RKO (cell line): ENCODE measurements around the gene ANKRD36B.
A peak's percentile ranks its signal among the peaks of the same experiment; 100 is the strongest.
"Not testable (repeated sequence)": the region's sequence is repeated elsewhere in the genome, so short reads cannot be mapped to it uniquely, and the experiment has no call there.

Experiments used
- DNase-seq: peaks from one replicate; pipeline ENCODE4 v3.0.0-alpha.2; 2016; ENCODE audit warnings: low spot score

ANKRD36B gene

DNA sequence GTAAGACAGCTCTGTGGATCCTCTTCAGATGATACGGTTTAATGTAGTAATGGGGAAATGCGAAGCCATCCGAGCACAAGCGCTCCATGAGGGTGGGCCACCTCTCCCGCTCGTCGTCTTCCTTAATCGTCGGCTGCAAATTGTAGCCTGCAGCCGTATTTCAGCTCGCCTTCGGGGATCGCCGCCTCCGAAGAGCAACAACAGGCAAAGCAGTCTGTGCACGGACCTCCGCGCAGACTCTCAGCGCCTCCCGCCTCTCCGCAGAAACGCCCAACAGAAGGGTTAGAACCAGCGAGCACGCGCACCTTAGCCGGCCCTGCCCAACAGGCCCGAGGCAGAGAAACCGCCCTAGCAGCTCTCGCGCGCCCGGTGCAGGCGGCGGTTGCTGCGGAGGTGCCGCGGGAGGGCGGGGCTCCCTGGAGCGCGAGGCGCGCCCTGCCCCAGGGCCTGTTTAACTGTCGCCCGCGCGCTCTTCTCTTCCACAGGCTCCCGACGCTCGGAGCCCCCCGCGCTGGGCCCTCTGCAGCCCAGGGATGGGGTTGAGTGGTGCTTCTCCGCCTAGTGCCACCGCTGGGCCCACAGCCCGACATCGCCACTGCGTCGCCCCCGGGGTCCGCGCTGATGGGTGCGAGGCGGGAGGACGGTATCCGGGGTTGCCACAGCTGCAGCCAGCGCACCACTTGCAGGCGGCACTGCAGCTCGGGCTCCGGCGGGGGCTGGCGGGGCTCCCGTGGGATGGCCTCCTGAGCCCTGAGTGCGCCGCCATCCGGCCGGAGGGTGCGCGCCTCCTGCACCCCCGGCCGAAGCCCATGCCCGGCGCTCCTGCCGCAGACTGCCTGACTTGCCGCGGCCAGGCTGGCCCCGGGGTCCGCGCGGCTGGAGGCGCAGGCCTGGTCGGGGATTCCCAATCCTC is at the start of gene ANKRD36B:
Gene ANKRD36B (minus strand): TSS at position 280 of the 913 bp plus-strand sequence. CDS start 192 bp downstream, at position 88.
- DNase-seq: peak; percentile 83

DNA sequence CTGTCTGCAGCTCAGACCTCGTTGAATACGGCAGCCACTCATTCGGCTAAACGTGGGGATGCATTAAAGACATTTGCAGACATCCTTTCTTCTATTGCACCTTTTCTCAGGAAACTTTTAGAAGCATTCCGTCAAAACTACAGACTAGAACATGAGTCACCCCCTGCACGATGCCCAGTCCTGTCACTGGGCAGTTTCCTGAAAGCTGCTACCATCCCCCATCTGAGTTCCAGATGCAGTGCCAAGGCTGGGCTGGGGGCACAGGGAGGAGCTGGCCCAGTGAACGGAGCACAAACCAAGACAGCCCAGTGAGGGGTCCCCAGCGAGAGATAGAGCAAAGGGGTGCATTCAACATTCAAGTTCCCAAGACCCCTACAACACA is 36.4 kb upstream of the ANKRD36B start:
- DNase-seq: not testable (repeated sequence)

DNA sequence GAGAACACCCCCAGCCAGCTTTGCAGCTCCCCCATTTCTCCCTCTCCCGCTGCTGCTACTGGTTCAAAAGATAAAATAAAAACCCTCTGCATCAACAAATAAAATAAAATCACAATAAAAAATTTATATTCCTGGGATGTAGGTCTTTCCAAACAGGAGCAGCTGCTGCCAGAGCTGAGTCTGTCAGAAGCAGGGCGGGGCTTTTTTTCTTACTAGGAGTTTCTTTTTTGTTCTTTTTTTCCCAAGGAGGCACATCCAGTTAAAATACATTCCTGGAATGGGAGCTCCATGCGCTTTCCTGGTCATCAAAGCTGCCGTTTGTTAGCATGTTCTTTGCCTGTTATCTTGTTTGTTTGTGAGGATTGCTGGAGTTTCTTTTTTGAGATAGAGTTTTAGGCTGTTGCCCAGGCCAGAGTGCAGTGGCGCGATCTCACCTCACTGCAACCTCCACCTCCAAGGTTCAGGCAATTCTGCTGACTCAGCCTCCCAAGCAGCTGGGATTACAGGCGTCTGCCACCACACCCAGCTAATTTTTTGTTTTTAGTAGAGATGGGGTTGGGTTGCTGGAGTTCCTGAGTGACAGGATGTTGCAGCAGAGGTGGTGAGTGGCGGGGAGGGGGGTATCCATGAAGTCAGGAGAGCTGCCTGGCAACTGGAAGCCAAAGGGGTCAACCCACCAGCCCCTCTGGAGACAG is 35.8 kb upstream of the ANKRD36B start:
- not testable (repeated sequence) for DNase-seq

DNA sequence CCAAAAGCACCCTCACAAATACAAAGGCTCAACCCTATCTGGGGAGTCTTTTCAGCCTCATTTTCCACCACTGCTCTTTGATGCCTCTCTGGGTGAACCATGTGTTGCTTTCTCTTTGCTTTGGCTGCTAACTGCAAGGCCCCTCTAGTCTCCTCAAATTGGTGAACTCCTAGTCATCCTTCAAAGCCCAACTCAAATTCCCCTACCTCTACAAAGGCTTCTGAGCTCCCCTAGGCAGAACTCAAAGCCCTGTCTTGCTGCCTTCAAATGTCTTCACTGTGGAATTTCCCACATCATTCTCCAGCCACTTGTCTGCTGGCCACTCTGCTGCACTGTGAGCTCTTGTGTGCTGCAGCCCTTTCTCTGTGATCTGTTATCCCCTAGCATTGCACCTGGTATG is 33.3 kb upstream of the ANKRD36B start:
- not testable (repeated sequence) for DNase-seq

DNA sequence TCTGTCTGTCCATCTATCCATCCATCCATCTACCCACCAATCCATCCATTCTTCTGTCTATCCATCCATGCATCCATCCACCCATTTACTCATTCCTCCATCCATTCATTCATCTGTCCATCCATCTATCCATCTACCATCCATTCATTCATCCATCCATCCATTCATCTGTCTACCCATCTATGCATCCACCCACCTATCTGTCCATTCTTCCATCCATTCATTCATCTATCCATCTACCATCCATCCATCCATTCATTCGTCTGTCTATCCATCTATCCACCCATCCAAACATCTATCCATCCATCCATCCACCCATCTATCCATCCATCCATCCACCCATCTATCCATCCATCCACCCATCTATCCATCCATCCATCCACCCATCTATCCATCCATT is 30.8 kb upstream of the ANKRD36B start:
- not testable (repeated sequence) for DNase-seq

DNA sequence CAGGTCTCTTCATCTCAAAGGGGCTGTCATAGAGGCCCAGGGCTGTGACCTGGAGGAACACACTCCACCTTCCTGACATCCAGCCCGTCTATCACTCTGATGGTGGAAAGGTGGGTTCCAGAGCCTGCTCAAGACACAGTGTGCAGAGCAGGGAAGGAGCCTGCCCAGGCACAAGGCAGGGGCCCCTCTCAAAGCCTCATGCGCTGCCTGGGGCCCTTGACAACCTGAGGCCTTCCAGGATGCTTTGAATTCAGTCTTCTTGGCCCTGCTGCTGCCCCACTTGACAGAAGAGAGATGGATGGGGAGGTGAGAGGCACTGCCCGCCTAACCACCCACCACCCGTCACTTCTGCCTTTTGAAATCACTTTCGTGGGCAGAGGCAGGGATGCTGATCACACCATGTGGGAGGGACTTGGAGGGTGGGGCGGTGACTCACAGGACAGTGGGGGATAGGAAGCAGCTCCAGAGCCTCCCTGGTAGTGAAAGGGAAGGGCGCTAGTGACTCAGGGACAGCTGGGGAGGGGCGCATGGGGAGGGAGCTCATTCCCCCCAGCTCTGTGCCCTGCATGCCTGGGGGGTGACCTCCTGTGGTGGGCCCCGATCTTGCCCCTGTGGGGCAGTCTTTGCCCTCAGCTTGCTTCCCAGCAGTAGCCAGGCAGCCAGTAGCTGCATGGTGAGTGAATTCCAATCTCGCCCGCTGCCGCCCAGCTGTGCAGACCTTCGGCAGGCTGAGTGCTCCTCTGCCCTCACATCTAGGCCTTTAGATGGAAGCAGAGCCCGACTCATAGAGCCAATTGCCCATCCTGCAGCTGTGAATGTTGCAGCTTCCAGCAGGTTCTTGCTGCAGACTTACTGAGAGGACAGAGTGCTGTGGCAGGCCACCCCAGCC is 29.5 kb upstream of the ANKRD36B start:
- not testable (repeated sequence) for DNase-seq

DNA sequence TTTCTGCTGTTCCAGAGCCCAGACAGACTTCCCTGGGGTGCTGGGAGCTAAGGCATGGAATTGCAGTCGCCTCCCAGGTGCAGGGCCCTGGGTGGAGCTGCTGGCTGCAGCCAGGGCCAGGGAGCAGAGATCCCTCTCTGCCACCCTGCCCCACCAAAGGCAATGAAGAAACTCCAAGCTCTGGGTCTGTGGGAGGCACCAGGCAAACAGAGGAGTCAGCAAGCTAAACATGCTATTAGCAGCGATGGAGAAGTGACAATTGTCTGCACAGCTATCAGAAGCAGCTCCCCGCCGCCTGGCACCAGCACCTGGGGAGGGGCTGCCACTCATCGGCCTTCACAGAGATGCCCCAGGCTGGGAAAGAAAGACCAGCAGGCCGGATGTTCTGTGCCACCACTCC is 28.2 kb upstream of the ANKRD36B start:
- DNase-seq: no peak

DNA sequence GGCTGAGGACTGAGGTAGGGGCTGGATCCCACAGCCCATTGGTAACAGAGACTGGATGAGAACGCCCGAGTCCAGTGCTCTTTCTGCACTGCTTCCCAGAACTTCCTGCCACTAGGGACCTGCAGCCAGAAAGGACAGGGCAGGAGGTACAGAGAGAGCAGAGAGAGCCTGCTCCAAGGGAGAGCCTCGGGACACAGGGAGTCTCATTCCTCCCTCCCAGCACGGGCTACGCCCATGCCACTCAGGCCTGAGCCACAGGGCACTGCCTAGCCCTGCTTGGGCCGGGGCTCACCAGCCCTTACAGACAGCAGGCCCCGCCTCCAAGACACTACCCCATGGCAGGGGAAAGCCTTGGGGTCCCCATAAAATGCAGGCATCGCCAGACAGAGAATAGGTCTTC is 26.1 kb upstream of the ANKRD36B start:
- DNase-seq: not testable (repeated sequence)

DNA sequence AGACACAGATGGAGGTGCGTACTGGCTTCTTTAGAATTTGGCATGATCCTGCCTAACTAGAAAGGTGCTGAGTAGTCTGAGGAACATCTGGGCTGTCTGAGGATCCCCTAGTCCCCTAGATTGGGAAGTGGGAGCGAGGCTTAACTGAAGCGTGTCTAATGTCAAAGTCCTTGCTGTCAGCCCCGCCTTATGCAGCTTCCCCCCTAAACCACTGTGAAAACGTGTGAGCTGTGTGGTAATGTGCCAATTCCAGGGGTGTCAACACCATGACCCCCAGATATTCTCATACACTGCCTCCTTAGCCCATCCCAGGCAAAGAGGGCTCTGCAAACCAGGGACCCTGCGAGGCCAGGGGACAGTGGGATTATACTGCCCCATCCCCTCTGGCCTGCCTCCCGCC is 22.2 kb upstream of the ANKRD36B start:
- DNase-seq: not testable (repeated sequence)

DNA sequence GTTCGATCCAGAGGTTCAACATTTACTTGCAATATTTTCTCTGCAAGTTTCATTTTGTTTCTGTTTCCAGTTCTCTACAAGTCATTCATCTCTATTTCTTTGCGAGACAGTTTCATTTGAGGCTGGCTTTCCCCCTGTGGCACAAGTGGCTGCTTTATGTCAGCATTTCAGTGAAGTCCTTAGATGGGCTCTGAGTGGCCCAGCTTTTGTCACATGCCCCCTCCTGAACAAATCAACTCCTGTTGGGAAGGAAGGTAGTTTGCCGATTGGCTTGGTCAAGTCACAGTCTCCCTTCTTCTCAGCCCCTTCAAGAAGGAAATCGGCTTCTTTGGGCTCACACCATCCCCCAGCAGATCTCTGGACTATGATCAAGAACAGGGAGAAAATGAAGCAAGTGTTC is 19.1 kb upstream of the ANKRD36B start:
- not testable (repeated sequence) for DNase-seq

DNA sequence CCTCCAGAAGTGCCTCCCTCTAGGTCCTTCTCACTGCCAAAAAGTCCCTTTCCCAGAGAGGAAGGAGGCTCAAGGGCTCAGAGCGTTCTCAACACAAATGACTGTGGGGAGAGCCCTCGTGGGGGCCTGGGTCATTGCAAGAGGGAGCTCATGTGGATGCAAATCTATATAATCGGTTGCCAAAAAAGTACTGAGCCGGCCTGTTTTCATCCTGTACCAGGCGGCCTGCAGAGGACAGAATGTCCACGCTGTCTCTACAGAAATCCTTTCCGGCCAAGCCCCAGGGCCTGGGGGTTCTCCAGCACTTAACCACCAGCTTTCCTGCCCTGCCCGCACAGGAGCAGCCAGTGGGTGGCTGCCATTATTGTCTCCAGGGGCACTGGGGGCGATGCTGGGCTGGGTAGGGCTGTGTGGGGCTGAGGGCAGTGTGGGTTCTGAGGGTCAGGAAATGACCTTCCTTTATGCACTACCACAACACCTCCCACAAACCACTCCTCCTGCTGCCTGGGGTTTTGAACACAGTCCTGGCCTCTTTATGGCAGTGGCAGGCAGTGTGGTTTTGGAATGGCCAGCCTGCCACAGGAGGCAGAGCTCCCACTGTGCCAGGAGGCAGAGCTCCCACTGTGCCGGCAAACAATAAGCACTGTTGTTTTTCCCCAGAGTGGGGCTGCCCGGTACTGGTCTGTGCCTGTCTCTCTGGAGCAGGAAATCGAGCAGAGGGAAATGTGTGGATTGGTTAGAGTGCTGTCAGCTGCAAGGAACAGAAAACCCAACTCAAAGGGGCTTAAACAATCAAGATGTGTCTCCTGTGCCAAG is 16.1 kb upstream of the ANKRD36B start:
- DNase-seq: not testable (repeated sequence)

DNA sequence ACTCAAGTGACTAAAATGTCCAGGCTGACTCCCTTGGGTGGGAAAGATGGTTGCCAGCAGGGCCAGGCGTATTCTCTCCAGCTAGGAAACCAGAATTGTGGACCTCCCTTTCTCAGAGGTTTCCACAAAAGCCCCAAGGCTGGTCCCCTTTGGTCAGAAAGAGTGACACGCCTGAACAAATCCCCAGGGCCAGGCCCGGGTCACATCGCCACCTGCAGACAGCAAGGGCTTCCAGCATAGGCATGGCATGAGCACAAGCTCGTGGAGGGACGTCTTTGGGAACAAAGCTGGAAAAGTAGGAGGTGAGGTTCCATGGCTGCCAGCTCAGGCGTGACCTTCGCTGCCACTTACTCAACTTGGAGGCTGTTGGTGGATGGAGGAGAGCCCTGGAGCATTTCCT is 15.4 kb upstream of the ANKRD36B start:
- not testable (repeated sequence) for DNase-seq

DNA sequence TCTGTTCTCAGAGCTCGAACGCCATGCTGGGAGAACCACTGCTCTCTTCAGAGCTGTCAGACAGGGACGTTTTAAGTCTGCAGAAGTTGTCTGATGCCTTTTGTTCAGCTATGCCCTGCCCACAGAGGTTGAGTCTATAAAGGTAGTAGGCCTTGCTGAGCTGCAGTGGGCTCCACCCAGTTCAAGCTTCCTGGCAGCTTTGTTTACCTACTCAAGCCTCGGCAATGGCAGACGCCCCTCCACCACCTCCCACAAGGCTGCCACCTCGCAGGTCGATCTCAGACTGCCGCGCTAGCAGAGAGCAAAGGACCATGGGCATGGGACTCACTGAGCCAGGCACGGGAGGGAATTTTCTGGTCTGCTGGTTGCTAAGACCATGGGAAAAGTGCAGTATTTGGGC is 11.9 kb upstream of the ANKRD36B start:
- DNase-seq: not testable (repeated sequence)

DNA sequence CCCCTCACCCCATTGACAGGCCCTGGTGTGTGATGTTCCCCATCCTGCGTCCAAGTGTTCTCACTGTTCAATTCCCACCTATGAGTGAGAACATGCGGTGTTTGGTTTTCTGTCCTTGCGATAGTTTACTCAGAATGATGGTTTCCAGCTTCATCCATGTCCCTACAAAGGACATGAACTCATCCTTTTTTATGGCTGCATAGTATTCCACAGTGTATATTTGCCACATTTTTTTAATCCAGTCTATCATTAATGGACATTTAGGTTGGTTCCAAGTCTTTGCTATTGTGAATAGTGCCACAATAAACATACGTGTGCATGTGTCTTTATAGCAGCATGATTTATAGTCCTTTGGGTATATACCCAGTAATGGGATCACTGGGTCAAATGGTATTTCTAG is 6.5 kb upstream of the ANKRD36B start:
- DNase-seq: not testable (repeated sequence)

DNA sequence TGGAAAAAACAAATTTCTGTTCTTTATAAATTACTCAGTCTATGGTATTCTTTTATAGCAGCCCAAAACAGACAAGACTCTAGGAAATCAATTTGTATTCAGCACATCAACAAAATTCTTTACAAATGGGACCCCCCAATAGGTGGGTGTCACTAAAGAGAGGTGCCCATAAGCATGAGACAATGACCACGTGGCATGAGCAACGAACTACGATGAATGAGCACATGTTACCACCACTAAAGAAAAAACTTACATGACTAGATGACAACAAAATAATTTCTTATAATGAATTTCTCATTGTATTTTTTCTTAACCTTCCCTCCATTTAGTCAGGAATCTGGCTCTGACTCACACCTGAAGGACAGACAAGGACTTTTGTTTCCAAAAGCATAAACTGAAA is 3.8 kb upstream of the ANKRD36B start:
- DNase-seq: not testable (repeated sequence)

DNA sequence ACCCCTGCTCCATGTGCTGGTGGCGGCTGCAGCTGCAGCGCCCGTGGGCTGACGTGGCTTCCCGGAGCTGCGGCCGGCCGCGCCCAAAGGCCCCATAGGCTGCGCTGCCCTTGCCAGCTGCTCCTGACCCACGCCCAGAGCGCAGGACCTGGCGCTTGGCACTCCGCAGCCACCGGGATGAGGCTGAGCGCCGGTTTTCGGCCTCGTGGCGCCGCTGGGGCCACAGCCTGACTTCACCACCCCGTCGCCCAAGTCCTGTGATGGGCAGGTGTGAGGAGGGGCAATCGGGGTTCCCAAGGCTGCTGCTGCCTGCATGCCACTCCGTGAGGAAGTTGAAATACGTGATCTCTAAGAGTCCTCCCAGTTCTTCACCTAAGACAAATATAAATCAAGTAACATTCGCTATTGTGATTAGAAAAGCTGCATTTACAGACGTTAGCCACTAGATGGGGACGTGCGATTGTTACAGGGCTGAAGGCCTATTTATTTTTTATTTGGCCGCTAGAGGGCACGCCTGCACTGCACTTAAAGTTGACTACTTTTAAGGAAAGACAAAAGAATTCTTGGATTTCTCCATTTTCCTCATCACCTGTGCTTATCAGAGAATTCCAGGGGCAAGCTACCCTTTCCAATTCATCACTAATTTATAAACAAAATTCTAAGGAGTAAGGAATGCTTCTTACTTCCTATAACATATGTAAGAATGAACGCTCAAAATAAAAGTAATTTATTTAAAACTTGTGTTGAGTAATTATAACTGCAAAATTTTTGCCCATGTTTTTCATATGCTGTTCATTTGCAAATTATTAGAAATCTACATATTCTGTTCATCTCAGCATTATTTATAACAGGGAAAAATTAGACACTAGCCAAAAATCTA is 1.1 kb upstream of the ANKRD36B start:
- peak; percentile 90 for DNase-seq

DNA sequence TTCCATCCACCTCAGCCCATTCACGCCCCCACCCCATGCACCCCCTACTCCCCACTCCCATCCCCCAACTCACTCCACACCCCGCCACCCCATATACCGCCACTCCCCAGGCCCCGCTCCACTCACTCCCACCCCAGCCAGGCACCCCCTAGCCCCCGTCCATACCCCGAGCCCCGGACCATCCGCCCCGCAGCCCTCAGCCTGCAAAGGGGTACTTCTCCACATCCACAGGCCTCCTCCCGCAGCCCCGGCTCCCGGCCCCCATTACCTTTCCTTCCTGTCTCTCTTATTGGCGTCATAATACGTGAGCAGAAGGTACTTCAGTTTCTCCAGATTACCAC is 450 bp downstream of the ANKRD36B start:
- not testable (repeated sequence) for DNase-seq

DNA sequence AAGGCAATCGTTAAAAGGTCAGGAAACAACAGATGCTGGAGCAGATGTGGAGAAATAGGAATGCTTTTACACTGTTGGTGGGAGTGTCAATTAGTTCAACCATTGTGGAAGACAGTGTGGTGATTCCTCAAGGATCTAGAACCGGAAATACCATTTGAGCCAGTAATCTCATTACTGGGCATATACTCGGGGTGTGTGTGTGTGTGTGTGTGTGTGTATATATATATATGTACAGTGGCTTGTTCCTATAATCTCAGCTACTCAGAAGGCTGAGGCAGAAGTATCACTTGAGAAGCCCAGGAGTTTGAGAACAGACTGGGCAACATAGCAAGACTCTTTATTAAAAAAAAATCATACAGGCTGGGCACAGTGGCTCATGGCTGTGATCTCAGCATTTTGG is 24.0 kb downstream of the ANKRD36B start:
- DNase-seq: not testable (repeated sequence)

DNA sequence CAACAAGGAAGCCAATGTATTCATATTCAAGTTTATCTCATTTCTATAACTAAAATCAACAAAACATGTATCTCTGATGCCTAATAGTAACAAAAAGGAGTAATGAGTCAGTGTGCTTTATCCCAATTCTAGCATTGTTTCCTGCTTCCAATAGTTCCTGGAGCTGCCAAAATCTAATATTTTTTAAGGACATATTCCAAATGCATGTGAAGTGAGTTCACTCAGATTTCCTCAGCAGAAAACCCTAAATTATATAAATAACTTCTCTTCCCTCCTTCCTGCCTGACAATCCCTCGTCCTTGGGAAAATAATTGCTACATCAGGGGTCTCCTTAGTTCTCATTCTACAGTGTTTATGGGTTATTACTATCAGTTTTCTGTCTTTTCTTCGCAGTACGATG is 37.3 kb downstream of the ANKRD36B start:
- DNase-seq: not testable (repeated sequence)

DNA sequence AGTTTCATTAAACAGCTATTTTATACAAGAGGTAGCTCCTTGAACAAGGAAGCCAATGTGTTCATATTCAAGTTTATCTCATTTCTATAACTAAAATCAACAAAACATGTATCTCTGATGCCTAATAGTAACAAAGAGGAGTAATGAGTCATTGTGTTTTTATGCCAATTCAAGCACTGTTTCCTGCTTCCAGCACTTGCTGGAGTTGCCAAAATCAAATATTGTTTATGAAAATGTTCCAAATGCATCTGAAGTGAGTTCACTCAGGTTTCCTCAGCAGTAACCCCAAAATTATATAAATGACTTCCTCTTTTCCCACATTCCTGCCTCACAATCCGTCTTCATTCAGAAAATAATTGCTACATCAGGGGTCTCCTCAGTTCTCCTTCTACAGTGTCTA is 39.2 kb downstream of the ANKRD36B start:
- DNase-seq: not testable (repeated sequence)
